OCI-M1 (cell line): ENCODE results near the gene NOL4L.

Source experiments
- DNase-seq: peaks from one replicate; lab custom pipeline; 2025; lab: John Stamatoyannopoulos, UW

NOL4L gene

GRCh38 chr20:32456869-32457478, 128.2 kb downstream of the NOL4L start:
- DNase-seq = no peak

- no peak for DNase-seq
Observed at GRCh38 chr20:32455901-32456701, 129.0 kb downstream of the NOL4L start.

GRCh38 chr20:32455171-32455900, 129.8 kb downstream of the NOL4L start:
- DNase-seq = no peak

- DNase-seq = no peak
Observed at GRCh38 chr20:32454164-32455145, 130.7 kb downstream of the NOL4L start.

DNA sequence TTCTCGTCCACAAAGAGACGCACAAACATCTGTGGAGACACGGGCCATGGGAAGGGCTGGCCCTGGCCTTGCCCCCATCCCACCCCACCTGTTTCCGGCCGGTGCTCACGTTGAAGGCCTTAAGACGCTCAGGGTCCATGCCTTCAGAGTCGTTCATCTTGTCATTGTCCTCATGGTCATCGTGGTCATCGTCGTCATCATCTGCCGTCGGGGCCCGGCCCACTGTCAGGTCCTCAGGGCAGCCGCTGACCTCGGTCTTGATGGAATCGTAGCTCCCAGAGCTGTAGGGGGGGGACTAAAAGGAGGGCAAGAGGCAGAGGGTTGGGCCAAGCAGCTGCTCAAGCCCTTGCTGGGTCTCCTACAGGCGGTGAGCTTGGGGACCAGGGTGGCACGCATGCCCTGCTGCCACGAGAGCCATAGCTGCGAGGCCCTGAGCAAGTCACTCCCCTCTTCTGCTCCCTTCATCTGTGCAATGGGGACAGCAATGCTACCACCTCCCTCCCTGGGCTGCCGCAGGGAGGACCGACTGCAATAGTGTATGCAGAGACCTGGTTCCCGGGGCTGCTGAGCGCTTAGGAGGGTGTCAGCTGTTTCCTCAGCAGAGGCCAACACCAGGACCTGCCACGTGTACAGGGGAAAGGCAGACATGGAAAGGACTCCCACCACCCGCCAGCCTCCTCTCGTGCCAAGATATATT, 131.5 kb downstream of the NOL4L start:
- DNase-seq = no peak

- no peak for DNase-seq
Observed at GRCh38 chr20:32452776-32453466, 132.2 kb downstream of the NOL4L start.

GRCh38 chr20:32451682-32452461, 133.3 kb downstream of the NOL4L start:
- DNase-seq = no peak

GRCh38 chr20:32451340-32451681, 133.8 kb downstream of the NOL4L start:
- DNase-seq = no peak

DNA sequence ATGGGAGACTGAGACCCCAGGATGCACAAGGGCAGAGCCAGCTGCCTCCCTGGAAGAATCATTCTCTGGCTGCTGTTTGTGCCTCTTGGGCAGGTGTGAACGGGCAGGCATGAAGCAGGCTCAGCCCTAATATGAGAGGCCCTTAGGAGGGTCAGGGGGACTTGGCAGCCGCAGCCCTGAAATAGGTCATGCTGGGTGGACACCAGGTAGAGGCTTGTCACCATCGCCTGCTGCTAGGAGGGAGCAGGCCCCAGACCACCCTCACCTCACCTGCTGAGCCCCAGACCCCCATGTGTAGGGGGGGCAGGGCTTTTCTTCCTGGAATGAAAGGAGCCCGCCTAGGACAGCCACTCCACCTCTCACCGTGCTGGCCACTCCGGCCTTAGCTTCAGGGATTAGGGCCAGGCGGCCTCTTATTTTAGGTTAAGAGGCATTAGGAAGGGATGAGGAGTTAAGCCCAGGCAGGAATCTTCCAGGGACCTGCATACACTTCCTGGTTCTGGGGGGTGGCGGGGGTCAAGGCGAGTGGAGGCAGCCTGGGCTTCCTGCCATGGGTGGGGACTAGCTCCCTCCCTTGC, 134.6 kb downstream of the NOL4L start:
- DNase-seq = no peak

DNA sequence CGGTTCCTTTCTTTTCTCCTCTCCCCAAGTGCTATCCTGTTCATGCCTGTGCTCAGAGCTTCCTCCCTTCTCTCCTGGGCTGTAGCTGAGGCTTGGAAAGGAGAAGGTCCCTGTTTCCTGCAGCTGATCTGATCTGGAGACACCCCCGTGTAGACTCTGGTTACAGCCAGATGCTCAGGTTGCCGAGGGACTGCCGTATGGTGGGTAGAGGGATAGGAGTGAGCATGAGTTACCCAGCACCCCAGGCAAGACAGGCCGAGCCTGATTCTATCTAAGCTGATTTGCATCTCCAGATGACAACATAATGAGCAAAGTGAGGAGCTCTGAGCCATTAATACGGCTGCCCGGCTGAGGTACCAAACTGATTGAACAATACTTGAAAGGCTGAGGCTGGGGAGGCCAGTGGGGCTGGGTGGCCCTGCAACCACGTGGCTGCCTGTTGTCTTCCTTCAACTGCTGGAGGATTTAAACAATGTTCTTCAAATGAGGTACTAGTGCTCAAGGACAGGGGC, 135.2 kb downstream of the NOL4L start:
- DNase-seq = no peak

DNA sequence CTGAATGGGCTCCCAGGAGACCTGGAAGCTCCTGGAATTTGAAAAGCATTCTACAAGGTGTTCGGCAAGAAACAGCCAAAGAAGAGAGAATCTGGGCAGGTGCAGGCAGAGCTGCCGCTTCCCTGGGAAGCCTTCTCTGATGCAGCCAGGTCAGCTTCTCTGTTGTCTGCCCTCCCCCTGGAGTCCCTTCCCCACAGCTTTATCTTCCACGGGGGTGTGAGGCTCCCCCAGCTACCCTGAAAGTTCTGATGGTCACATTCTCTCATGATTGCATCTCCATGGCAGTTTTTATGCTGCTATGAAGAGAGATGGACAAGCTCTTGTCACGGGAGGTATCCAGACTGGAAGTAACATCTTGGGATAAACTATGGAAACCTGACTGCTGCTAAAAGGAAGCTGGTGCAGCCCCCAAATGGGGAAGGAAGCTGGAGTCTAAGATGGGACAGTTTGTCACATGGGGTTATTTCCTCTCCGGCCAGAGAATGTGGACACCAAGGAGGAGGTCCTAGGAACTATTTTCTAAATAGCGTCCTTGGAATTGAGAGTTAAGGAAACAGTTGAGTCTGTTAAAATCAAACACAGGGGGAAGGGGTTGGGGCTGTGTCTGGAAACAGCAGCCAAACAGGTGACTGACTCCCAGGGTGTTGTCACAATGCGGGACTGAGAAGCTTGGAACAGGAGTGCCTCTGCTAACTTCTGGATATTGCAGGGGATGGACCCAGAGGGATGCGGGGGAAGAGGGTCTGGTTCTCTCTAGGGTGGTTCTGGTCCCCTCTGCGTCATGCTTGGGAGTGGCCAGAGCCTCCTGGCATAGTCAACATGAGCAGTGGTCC, 135.9 kb downstream of the NOL4L start:
- DNase-seq = no peak

DNA sequence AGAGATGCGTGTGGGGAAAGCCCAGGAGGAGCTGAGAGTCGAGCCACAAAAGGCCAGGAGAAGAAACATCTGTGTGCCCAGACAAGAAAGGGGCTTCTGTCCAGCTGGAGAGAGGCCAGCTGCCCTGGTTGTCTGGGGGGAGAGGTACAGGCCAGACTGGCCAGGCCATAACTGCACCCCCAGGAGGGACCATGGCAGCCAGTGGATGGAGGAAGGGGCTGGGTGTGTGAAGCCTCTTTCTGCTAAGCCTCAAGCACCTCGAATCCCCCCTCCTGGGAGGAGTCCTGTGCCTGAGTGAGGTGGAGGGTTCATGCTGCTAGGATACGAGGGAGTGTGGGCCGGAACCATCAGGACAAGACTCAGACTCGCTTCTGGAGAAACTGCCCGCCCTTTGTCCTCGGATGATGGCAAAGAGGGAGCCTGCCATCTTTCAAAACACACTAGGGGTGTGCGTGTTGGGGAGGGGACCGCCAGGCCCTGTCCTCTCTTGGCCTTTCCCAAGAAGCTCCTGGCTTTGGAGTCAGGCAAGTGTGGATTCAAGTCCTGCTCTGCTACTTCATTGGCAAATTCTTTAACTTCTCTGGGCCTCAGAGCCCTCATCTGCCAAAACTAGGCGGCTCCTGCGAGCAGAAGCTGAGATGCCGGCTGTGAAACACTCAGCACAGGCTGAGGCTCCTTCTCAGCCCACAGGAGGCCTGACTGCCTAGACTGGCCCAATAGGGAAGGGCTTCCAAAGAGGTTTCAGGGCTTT, 136.7 kb downstream of the NOL4L start:
- DNase-seq = no peak

- no peak for DNase-seq
Observed at GRCh38 chr20:32447136-32448027, 137.8 kb downstream of the NOL4L start.

DNA sequence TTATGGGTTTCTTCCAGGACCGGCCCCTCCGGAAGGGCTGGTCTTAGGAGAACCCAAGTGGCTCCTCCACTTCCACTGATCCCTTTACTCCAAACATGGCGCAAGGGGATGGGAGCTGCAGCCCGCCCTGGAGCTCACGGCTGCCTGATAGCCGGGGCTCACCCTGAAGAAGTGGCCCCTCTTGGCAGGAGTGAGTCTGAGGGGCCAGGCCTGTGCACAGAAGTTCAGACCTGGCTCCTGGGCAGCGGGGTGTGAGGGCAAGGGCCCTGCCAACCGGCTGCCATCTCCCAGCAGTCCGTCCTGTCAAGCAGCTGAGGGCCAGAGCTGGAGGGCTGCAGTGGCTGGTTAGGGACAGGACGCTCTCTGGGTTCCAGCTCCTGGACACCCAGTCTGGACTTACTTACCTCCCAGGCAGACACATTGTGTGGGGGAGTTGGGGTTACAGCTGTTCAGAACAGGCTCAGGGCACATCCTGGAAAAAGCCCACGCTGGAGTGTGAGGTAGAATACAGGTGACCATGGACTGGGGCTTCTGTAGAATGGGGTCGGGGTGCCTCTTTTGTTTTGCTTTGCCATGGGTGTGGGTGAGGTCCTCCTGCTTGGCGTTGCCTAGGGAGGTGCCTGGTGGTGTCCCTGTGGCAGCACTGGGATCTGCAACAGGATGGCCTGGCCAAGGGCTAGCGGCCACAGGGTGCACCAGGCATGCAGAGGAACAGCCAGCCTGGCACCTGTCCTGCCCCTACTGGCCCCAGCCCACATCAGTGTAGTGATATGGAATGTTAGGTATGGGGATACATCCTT, 138.6 kb downstream of the NOL4L start:
- no peak for DNase-seq

GRCh38 chr20:32445539-32446273, 139.4 kb downstream of the NOL4L start:
- no peak for DNase-seq
